Upper lobe of left lung (tissue), 6 donors: ENCODE measurements around the gene ONECUT3. TPM values are rescaled to one million over a fixed set of nuclear protein-coding genes. Genes with fewer than 3 reads are reported as not detected.

Experiments
- ATAC-seq, 2 donors: fragments of 200-7000 bp; cut with Tn5 transposase; one replicate each; pipeline ENCODE4 v1.9.1; 2022; ENCODE audit warnings: mild to moderate bottlenecking in 2 of 2, moderate library complexity in 2 of 2; ENCODE audit not compliant: low FRiP score in 2 of 2
- DNase-seq, 2 donors: peaks; one replicate each; pipeline ENCODE4 v3.0.0-alpha.2; 2019 to 2020
- H3K27ac ChIP-seq, 4 donors: fragments of 200-600 bp; sonication (generic); one replicate each; pipeline ENCODE4 v1.5.1; 2016 to 2019
- H3K27me3 ChIP-seq, 4 donors: fragments of 200-600 bp; sonication (generic); one replicate each; pipeline ENCODE4 v1.5.1; 2017 to 2019
- H3K36me3 ChIP-seq, 4 donors: fragments of 200-600 bp; sonication (generic); one replicate each; pipeline ENCODE4 v1.5.1; 2016 to 2019
- H3K4me1 ChIP-seq, 4 donors: fragments of 200-600 bp; sonication (generic); one replicate each; pipeline ENCODE4 v1.5.1; 2018 to 2019
- H3K4me3 ChIP-seq, 4 donors: fragments of 200-600 bp; sonication (generic); one replicate each; pipeline ENCODE4 v1.5.1; 2017 to 2019; ENCODE audit warnings: mild to moderate bottlenecking in 2 of 4, moderate library complexity in 1 of 4
- H3K9me3 ChIP-seq, 4 donors: fragments of 200-600 bp; sonication (generic); one replicate each; pipeline ENCODE4 v1.5.1; 2018 to 2019
- EP300 ChIP-seq, 4 donors: sonication (generic); formaldehyde crosslinking; IDR thresholded peaks; one replicate each; pipeline ENCODE4 v1.5.1; 2017; ENCODE audit warnings: antibody characterized with exemption in 4 of 4, control low read depth in 2 of 4
- POLR2A ChIP-seq, 4 donors: fragments of 450-650 bp; IDR thresholded peaks; one replicate each; pipeline ENCODE4 v1.5.1; 2016 to 2017; ENCODE audit warnings: antibody characterized with exemption in 4 of 4, mild to moderate bottlenecking in 2 of 4
- POLR2AphosphoS5 ChIP-seq, 2 donors: sonication (generic); formaldehyde crosslinking; IDR thresholded peaks; one replicate each; pipeline ENCODE4 v1.5.1; 2017; ENCODE audit warnings: antibody characterized with exemption in 2 of 2
- WGBS, 2 donors: methylation state at CpG; one replicate each; pipeline ENCODE4 v1.1.5; 2017 to 2018; 5-methylcytosine and 5-hydroxymethylcytosine counted together
- total RNA-seq, 6 donors: library from RNA; depleted of rRNA in 4 of 6; stranded (reverse); fragments of >200 nt in 4 of 6; gene quantifications; one replicate each; pipeline versions ENCODE4 v1.1.0 to v1.2.1, GENCODE V29; 2016 to 2021
- TF ChIP-seq, protein P1 (sequence below), 6 experiments: fragments of 450-650 bp in 4 of 6; fragments of 200-600 bp in 2 of 6; sonication (generic) in 2 of 6; IDR thresholded peaks; one replicate each; pipeline ENCODE4 v1.5.1; 2016 to 2019; ENCODE audit warnings: antibody characterized with exemption in 6 of 6
- donor health status: DM: no; HTN: no; CAD: no; lungs with moderate emphysema.
- donor health status: DM: no; HTN: yes; CAD: no; lungs with severe emphysema.

The ONECUT3 gene
- total RNA-seq, 6 donors from 2014 or later: not detected

GRCh38 chr19:1769645-1769985 is 16.3 kb downstream of the ONECUT3 start:
- Histone ChIP-seq H3K36me3 (no peaks in the 10 kb centered on the region), H3K27ac (no peak overlapping the region), H3K4me3 (no peak overlapping the region), H3K9me3 (peaks cover 9 to 16% (median 11%) of the 10 kb centered on the region in 4 donors), H3K4me1 (peaks cover 0 to 6% (median 1%) of the 10 kb centered on the region in 4 donors), H3K27me3 (peaks cover 0 to 45% (median 22%) of the 10 kb centered on the region in 4 donors)
- no peak for DNase-seq
- TF ChIP-seq, protein P1, sequence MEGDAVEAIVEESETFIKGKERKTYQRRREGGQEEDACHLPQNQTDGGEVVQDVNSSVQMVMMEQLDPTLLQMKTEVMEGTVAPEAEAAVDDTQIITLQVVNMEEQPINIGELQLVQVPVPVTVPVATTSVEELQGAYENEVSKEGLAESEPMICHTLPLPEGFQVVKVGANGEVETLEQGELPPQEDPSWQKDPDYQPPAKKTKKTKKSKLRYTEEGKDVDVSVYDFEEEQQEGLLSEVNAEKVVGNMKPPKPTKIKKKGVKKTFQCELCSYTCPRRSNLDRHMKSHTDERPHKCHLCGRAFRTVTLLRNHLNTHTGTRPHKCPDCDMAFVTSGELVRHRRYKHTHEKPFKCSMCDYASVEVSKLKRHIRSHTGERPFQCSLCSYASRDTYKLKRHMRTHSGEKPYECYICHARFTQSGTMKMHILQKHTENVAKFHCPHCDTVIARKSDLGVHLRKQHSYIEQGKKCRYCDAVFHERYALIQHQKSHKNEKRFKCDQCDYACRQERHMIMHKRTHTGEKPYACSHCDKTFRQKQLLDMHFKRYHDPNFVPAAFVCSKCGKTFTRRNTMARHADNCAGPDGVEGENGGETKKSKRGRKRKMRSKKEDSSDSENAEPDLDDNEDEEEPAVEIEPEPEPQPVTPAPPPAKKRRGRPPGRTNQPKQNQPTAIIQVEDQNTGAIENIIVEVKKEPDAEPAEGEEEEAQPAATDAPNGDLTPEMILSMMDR (IDR thresholded peaks at IDR 0.05): no peak
- TF ChIP-seq POLR2AphosphoS5 (IDR thresholded peaks at IDR 0.05) (no peak), EP300 (IDR thresholded peaks at IDR 0.05) (no peak), POLR2A (IDR thresholded peaks at IDR 0.05) (no peak)
- WGBS, 2 donors: 0 to 13% methylated on average over 2 to 10 of the region's 12 CpGs
- no peak for ATAC-seq

GRCh38 chr19:1770866-1771576 is 17.7 kb downstream of the ONECUT3 start:
- no peak for DNase-seq
- 87 to 91% methylated on average over 4 of the region's 4 CpGs for WGBS, 2 donors
- Histone ChIP-seq H3K27me3 (peaks cover 0 to 46% (median 27%) of the 10 kb centered on the region in 4 donors), H3K27ac (no peak overlapping the region), H3K9me3 (peaks cover 9 to 24% (median 19%) of the 10 kb centered on the region in 4 donors), H3K4me3 (no peak overlapping the region), H3K36me3 (no peaks in the 10 kb centered on the region), H3K4me1 (peaks cover 0 to 9% (median 3%) of the 10 kb centered on the region in 4 donors)
- no peak for ATAC-seq
- TF ChIP-seq EP300 (IDR thresholded peaks at IDR 0.05) (no peak), POLR2A (IDR thresholded peaks at IDR 0.05) (no peak), POLR2AphosphoS5 (IDR thresholded peaks at IDR 0.05) (no peak)
- TF ChIP-seq, protein P1 (IDR thresholded peaks at IDR 0.05): no peak

DNA sequence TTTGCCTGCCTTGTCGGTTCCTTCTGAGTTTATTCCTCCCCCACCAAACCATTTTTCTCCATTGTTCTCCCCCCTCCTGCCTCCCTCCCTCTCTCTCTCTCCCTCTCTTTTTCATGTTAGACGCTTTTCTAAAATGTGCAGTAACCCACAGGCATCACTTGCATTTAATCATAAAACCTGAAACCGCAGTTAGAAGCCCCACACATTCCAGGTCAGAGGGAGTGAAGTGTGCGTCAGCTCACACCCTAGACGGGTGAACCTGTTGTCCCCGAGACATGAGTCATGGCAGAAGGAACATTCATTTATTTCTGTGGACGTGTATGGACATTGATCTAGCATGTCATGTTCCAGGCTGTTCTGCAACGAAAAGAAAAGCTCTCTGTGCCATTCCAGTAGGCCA is 19.9 kb downstream of the ONECUT3 start:
- no peak overlapping the region for H3K4me3 ChIP-seq
- H3K27me3 ChIP-seq: peaks cover 0 to 42% (median 21%) of the 10 kb centered on the region in 4 donors
- H3K9me3 ChIP-seq: peaks cover 9 to 24% (median 19%) of the 10 kb centered on the region in 4 donors
- 45 to 53% methylated on average over 8 of the region's 8 CpGs for WGBS, 2 donors
- no peak overlapping the region for H3K27ac ChIP-seq
- no peak for TF ChIP-seq POLR2AphosphoS5 (IDR thresholded peaks at IDR 0.05)
- no peak for TF ChIP-seq EP300 (IDR thresholded peaks at IDR 0.05)
- TF ChIP-seq POLR2A (IDR thresholded peaks at IDR 0.05): no peak
- TF ChIP-seq, protein P1 (IDR thresholded peaks at IDR 0.05): no peak
- peaks cover 0 to 6% (median 2%) of the 10 kb centered on the region in 4 donors for H3K4me1 ChIP-seq
- DNase-seq (no peak), ATAC-seq (no peak)
- no peaks in the 10 kb centered on the region for H3K36me3 ChIP-seq

GRCh38 chr19:1774989-1775772 is 21.9 kb downstream of the ONECUT3 start:
- DNase-seq (no peak), ATAC-seq (no peak)
- Histone ChIP-seq H3K9me3 (peaks cover 9 to 24% (median 19%) of the 10 kb centered on the region in 4 donors), H3K27me3 (peaks cover 0 to 49% (median 23%) of the 10 kb centered on the region in 4 donors), H3K4me1 (peaks cover 0 to 6% (median 2%) of the 10 kb centered on the region in 4 donors), H3K36me3 (no peaks in the 10 kb centered on the region), H3K27ac (no peak overlapping the region), H3K4me3 (no peak overlapping the region)
- TF ChIP-seq, protein P1 (IDR thresholded peaks at IDR 0.05): peak; percentile 32 to 50 (median 40)
- TF ChIP-seq EP300 (IDR thresholded peaks at IDR 0.05) (no peak), POLR2A (IDR thresholded peaks at IDR 0.05) (no peak)
- 9 to 13% methylated on average over 10 to 45 of the region's 59 CpGs for WGBS, 2 donors
